ENCODE measurements around the gene PDCD5.

DNA sequence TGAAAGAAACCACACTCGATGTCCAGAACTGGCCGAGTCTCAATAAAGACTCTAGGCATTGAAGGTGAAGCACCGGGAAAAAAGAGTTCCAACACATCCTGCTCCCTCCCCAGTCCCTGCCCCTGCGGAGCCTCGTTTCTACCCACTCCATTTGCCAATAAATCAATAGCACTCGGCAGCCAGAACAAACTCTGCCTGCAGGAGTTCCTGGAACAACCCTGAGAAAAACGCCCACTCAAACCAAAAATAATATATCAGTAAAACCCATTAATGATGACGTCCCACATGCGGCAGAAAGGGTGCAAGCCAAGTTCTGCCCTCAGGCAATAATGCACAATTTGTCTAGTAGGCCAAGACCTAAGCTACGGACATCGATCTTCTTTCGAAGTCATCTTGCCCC is 41.0 kb downstream of the PDCD5 start:
- TF ChIP-seq, protein P1, sequence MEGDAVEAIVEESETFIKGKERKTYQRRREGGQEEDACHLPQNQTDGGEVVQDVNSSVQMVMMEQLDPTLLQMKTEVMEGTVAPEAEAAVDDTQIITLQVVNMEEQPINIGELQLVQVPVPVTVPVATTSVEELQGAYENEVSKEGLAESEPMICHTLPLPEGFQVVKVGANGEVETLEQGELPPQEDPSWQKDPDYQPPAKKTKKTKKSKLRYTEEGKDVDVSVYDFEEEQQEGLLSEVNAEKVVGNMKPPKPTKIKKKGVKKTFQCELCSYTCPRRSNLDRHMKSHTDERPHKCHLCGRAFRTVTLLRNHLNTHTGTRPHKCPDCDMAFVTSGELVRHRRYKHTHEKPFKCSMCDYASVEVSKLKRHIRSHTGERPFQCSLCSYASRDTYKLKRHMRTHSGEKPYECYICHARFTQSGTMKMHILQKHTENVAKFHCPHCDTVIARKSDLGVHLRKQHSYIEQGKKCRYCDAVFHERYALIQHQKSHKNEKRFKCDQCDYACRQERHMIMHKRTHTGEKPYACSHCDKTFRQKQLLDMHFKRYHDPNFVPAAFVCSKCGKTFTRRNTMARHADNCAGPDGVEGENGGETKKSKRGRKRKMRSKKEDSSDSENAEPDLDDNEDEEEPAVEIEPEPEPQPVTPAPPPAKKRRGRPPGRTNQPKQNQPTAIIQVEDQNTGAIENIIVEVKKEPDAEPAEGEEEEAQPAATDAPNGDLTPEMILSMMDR (conservative IDR thresholded peaks at IDR 0.05 in 1 of 2, IDR thresholded peaks at IDR 0.05 in 1 of 2; ENCODE audit: low read depth in 1 of 2, low read length in 2 of 2) = no peak
- no peak for TF ChIP-seq EZH2 (IDR thresholded peaks at IDR 0.05; ENCODE audit: low read length, missing control alignments)
